Stimulated activated CD4-positive, alpha-beta T cell treated with anti-CD3 and anti-CD28 coated beads, Interleukin-4, amount 100 ng/mL, for 24 hours (primary cell): ENCODE data around the gene TNMD.
"Not testable (repeated sequence)": the region's sequence is repeated elsewhere in the genome, so short reads cannot be mapped to it uniquely, and the experiment has no call there.

Source experiments
- DNase-seq: peaks from one replicate; pipeline ENCODE4 v3.0.0-alpha.2; 2020

TNMD gene

DNA sequence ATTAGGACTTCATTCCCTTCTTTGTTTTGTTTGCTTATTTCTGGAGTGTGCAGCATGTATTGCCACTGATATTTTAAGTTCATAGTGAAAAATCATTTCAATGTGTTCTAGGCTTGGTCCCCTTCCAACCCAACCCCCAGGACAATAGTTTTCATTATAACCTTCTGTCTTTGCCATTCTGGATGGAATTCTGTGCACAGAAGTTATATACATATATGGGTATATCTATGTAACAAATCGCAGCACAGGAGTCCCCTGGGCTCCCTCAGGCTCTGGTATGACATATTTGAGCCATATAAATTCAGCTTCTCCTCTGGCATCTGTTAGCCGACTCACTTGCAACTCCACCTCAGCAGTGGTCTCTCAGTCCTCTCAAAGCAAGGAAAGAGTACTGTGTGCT, at the start of gene TNMD:
TSS of gene TNMD (plus strand) at position 326 of the 400 bp plus-strand sequence. CDS start 83 bp downstream, outside the sequence.
- DNase-seq: no peak

DNA sequence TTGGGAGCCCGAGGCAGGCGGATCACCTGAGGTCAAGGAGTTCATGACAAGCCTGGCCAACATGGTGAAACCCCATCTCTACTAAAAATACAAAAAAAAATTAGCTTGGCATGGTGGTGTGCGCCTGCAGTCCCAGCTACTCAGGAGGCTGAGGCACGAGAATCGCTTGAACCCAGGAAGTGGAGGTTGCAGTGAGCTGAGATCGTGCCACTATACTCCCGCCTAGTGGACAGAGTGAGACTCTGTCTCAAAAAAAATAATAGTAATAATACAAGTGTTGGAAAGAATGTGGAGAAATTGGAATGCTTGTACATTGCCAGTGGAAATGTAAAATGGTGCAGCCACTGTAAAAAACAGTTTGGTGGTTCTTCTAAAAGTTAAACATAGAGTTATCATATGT, 19.2 kb upstream of the TNMD start:
- DNase-seq: not testable (repeated sequence)

- DNase-seq: no peak
Observed at GRCh38 chrX:100586747-100587146, 2.0 kb downstream of the TNMD start.

DNA sequence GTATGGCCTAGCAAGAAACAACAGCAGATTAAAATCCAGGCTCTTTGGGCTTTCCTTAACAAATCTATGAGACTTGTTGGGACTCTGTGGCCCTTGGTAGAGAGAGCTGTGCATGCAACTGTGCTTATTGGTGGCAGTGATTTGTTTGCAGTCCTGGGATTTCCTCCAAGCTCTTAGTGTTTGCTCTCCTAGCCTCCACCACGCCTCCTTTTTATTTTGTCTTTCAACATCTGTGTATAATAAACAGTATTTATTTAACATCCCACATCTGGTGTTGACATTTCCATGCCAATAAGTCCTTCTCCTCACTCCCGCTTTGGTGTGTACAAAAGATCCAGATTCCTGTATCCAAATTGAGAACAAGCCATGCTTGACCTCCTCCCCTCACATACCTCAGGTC, 3.1 kb downstream of the TNMD start:
- DNase-seq: no peak

- no peak for DNase-seq
Observed at GRCh38 chrX:100591256-100592051, 6.7 kb downstream of the TNMD start.

DNA sequence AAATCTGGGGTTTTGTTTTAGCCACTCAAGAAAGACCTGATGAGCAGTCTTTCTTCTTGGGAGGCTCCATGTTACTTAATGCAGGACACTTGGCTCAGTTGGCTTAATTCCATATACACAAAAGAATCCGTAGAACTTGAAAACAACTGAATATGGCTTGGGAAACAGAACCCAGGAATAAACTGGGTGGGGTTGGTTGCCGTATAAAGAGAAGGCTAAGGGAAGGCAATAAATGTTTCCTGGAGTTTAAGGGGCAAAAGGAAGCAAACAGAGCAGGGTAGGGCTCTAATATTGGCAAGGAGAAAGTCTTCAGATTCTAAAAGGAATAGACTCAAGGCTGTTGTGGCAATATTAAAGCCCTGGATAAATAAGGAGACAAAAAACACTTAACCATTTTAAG, 8.4 kb downstream of the TNMD start:
- DNase-seq: no peak

DNA sequence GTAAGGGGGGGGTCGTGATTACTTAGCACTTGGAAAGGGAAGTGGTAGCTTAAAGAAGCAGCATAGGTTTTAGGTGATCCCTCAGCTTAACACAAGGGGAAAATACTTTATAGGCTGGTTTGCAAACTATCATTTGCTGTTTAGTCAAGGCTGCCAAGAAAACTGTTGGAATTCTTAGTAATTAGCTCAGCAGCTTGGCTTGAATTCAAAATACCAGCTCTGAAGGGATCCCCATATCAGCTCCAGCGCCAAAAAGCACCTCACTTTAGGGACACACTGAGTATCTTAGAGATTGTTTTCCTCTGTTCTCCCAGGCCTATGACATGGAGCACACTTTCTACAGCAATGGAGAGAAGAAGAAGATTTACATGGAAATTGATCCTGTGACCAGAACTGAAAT, 8.8 kb downstream of the TNMD start:
- DNase-seq: no peak

DNA sequence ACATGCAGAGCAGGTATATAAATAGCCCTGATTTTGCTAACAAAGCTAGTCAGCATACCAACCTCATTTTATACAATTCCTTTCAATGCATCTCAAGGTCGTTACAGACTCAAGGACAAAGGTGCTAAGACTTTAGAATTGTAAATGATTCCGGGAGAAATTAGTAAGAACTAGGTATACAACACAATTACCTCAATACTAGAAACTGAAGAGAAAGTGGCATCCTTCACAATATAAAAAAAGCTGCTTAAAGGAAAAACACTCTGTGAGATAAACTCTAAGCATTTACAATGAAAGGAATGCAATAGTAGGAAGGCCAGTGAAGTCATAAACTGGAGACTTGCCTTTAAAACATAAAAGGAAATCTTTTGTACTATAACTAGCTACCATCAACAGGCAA, 11.9 kb downstream of the TNMD start:
- DNase-seq: no peak

GRCh38 chrX:100599456-100599855, 14.7 kb downstream of the TNMD start:
- no peak for DNase-seq

DNA sequence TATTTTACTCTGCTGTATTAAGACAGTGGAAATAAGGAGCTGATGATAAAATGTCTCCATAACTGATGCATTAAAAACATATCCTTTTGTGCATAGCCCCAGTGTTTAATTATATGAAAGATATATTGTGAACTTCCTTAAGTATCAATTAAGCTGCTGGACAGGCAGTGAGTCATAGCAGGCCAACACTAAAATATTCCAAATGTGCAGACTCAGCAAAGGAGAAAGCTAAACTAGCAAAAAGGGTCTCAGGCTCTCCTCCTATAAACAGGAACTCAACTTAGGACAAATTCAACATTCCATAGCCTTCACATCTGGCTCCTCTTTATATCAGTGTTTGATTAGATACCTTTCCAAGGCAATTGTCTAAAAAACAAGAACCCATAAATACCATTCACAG, 15.6 kb downstream of the TNMD start:
- DNase-seq: no peak

- DNase-seq: no peak
Observed at GRCh38 chrX:100600758-100601157, 16.0 kb downstream of the TNMD start.

- DNase-seq: no peak
Observed at GRCh38 chrX:100606753-100607152, 22.0 kb downstream of the TNMD start.

GRCh38 chrX:100609591-100609990, 24.9 kb downstream of the TNMD start:
- no peak for DNase-seq

DNA sequence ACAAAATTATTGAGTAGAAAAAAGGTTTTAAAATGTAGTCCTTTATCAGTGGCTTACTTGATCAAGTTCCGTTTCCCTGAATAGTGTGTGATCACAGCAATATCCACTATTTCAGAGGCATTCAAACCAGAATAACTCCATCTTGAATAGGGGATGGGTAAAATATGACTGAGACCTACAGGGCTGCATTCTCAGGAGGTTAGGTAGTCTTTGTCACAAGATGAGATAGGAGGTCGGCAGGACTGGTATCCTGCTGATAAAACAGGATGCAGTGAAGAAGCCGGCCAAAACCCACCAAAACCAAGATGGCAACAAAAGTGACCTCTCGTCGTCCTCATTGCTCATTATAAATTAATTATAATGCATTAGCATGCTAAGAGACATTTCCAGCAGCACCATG, 27.2 kb downstream of the TNMD start:
- no peak for DNase-seq

GRCh38 chrX:100615005-100615404, 30.3 kb downstream of the TNMD start:
- no peak for DNase-seq

DNA sequence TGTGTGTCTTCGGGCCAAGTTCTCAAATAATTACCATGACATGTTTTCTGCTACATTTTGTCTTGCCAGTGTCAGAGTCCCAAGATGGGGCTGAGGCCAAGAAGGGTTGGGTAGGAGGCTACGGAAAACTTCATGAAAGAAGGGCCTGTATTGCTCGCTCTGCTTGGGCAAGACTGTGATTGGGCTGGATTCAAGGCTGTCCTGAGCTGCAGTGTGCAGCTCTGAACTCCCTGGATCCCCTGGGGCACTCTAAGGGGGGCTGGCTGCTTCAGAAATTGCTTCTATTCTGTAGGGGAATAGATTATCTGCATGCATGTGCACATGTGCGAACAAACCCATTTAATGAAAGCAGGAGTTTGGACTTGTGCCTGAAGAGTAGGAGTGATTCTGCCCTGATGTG, 38.3 kb downstream of the TNMD start:
- DNase-seq: no peak

DNA sequence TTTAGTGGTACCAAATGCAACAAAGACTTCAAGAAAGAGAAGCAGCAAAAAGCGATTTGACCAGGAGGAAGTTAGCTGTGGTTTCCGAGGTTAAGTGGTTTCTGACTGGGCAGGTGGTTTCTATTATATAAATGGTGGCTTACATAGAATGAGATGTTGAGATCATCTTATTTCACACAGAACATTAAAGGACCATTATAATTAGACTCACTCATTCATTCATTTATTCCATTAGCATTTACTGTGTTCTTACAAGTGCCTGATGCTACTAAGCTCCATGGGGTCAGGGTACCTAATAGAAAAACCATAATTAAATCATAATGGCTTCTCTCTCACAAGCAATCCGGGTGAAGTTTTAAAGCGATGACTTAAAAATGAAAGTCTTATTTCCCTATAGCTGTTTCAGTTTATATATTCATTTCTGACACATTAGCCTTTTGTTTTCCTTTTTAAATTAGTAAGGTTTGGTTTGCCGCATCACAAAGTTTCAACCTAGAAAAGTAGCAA, 41.3 kb downstream of the TNMD start:
- no peak for DNase-seq

DNA sequence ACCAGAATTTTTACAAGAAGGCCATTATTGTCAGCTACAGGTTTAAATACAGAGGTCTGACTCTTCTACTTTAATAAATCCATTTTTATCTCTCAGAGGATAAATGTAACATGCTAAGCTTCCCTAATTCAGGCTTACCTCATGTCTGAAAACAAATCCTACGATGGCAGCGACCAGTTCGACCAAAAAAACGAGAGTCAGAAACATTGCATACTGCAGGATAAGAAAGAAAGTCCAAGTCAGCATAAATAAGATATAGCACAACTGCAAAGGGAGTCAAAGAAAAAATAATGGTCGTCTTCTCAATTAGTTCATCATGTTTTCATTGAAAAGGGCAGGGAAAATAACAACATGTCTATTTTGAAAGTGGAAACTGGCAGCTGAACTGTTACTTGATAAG, 50.3 kb downstream of the TNMD start:
- no peak for DNase-seq

DNA sequence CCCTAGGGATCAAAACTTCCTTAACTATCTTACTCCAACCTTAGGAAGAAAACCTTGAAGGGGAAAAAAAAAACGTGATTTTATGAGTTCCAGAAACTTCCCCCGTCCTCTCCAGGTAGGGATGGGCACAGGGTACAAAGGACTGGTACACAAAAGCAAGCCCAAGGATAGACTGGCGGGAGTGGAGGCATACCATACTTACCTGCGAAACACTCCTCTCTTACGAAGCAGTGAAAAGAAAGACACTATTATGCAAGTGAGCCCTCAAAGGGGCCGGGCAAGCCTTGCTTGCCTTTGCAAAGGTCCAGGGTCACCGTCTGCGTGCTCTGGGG, 51.2 kb downstream of the TNMD start:
- DNase-seq: no peak

GRCh38 chrX:100636321-100636991, 51.7 kb downstream of the TNMD start, which contains the start of gene TSPAN6:
TSPAN6 (minus strand) TSS chrX:100636806; CDS start chrX:100636694, 112 bp downstream.
- DNase-seq: peak; percentile 78

- no peak for DNase-seq
Observed at GRCh38 chrX:100642290-100642689, 57.6 kb downstream of the TNMD start.

DNA sequence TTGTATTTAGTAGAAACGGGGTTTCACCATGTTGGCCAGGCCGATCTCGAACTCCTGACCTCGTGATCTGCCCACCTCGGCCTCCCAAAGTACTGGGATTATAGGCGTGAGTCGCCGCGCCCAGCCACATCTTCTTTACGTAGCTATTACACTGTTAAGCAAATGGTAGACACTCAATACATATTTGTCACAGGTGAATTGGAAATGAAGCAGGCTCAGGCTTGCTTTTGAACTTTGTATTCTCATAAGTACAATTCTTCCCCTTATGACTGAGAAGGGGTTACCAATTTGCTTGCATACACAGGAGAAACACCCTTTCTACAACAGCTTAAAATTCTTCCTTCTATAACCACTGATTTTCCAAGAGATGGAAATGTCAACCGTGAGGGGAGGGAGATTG, 58.5 kb downstream of the TNMD start:
- no peak for DNase-seq

GRCh38 chrX:100643956-100644860, 59.5 kb downstream of the TNMD start, which contains the start of gene SRPX2:
SRPX2 (plus strand) TSS chrX:100644199; CDS start chrX:100646323, 2,124 bp downstream.
- DNase-seq: no peak
